GM23338 (cell line): ENCODE data around the gene GAL3ST2. TPM values are rescaled to one million over a fixed set of nuclear protein-coding genes. Genes with fewer than 3 reads are reported as not detected.

Source experiments
- ATAC-seq: fragments of 200-7000 bp; cut with Tn5 transposase; 3 replicates; pipeline ENCODE4 v1.9.1; 2020
- DNase-seq: peaks from one replicate; pipeline ENCODE4 v3.0.0-alpha.2; 2015; ENCODE audit warnings: low spot score
- H2AFZ ChIP-seq: fragments of 200-600 bp; sonication (generic); 2 replicates; pipeline ENCODE4 v1.8.0; 2016; ENCODE audit warnings: antibody characterized with exemption, mild to moderate bottlenecking, moderate library complexity
- H3F3A ChIP-seq: fragments of 200-600 bp; sonication (generic); replicated peaks from 2 replicates; pipeline ENCODE4 v1.8.0; 2017; ENCODE audit warnings: antibody characterized with exemption, mixed run types, low read depth
- H3K27ac ChIP-seq: fragments of 200-600 bp; sonication (generic); 2 replicates; pipeline ENCODE4 v1.6.1; 2016; ENCODE audit warnings: low read depth
- H3K27me3 ChIP-seq: fragments of 200-600 bp; sonication (generic); 2 replicates; pipeline ENCODE4 v1.8.0; 2016; ENCODE audit warnings: mild to moderate bottlenecking, mixed run types, moderate library complexity; ENCODE audit not compliant: insufficient read depth
- H3K36me3 ChIP-seq: fragments of 200-600 bp; sonication (generic); 2 replicates; pipeline ENCODE4 v1.8.0; 2016; ENCODE audit warnings: mild to moderate bottlenecking; ENCODE audit not compliant: insufficient read depth
- H3K4me1 ChIP-seq: fragments of 200-600 bp; sonication (generic); 2 replicates; pipeline ENCODE4 v1.8.0; 2016; ENCODE audit warnings: mild to moderate bottlenecking, moderate library complexity; ENCODE audit not compliant: insufficient read depth
- H3K4me2 ChIP-seq: fragments of 200-600 bp; sonication (generic); 2 replicates; pipeline ENCODE4 v1.7.1; 2017; ENCODE audit warnings: mixed run types
- H3K4me3 ChIP-seq: fragments of 200-600 bp; sonication (generic); 2 replicates; pipeline ENCODE4 v1.6.1; 2016; ENCODE audit warnings: mixed run types
- H3K79me2 ChIP-seq: fragments of 200-600 bp; sonication (generic); replicated peaks from 2 replicates; pipeline ENCODE4 v1.8.0; 2017; ENCODE audit warnings: mild to moderate bottlenecking; ENCODE audit not compliant: insufficient read depth
- H3K9me2 ChIP-seq: fragments of 200-600 bp; sonication (generic); 2 replicates; pipeline ENCODE4 v1.8.0; 2017; ENCODE audit not compliant: insufficient read depth
- H4K20me1 ChIP-seq: fragments of 200-600 bp; sonication (generic); replicated peaks from 2 replicates; pipeline ENCODE4 v1.8.0; 2017; ENCODE audit warnings: mild to moderate bottlenecking; ENCODE audit not compliant: insufficient read depth
- H3K27ac Mint-ChIP-seq: 2 replicates; pipeline ENCODE4 v1.8.0; 2020; ENCODE audit warnings: inconsistent platforms, mild to moderate bottlenecking, moderate library complexity, mixed read lengths
- H3K27me3 Mint-ChIP-seq: 3 replicates; pipeline ENCODE4 v1.8.0; 2022; ENCODE audit warnings: low read depth, mild to moderate bottlenecking, moderate library complexity, mixed read lengths, inconsistent platforms; ENCODE audit not compliant: insufficient read depth, poor library complexity
- H3K36me3 Mint-ChIP-seq: 3 replicates; pipeline ENCODE4 v1.8.0; 2021; ENCODE audit warnings: low read depth, mild to moderate bottlenecking, inconsistent platforms, moderate library complexity, mixed read lengths
- H3K4me1 Mint-ChIP-seq: 3 replicates; pipeline ENCODE4 v1.8.0; 2020; ENCODE audit warnings: mild to moderate bottlenecking, inconsistent platforms, mixed read lengths
- H3K4me3 Mint-ChIP-seq: 3 replicates; pipeline ENCODE4 v1.8.0; 2021; ENCODE audit warnings: moderate library complexity, mild to moderate bottlenecking, inconsistent platforms, mixed read lengths
- H3K9me3 Mint-ChIP-seq: 3 replicates; pipeline ENCODE4 v1.8.0; 2020; ENCODE audit warnings: moderate library complexity, mild to moderate bottlenecking, inconsistent platforms, mixed read lengths
- CREB1 ChIP-seq: fragments of 250-450 bp; sonication (Bioruptor Pico); IDR thresholded peaks from 2 replicates; pipeline ENCODE4 v1.5.0; 2020; ENCODE audit warnings: low read depth, mild to moderate bottlenecking, moderate library complexity
- EZH2phosphoT487 ChIP-seq: fragments of 200-600 bp; sonication (generic); IDR thresholded peaks from one replicate; pipeline ENCODE4 v1.8.1; 2018; ENCODE audit warnings: antibody characterized with exemption; ENCODE audit not compliant: unreplicated experiment
- JUNB ChIP-seq: IDR thresholded peaks from one replicate; pipeline ENCODE4 v1.6.1; 2016; ENCODE audit warnings: antibody characterized with exemption; ENCODE audit not compliant: unreplicated experiment
- NANOG ChIP-seq: IDR thresholded peaks from 2 replicates; pipeline ENCODE4 v1.6.1; 2016; ENCODE audit warnings: antibody characterized with exemption, borderline replicate concordance
- POLR2AphosphoS5 ChIP-seq: IDR thresholded peaks from 2 replicates; pipeline ENCODE4 v1.6.1; 2016; ENCODE audit warnings: antibody characterized with exemption, low read depth
- STAT1 ChIP-seq: IDR thresholded peaks from one replicate; pipeline ENCODE4 v1.6.1; 2016; ENCODE audit warnings: antibody characterized with exemption; ENCODE audit not compliant: unreplicated experiment
- ZNF114 ChIP-seq: fragments of 250-450 bp; sonication (Bioruptor Pico); IDR thresholded peaks from 2 replicates; pipeline ENCODE4 v1.5.0; 2020; ENCODE audit warnings: mild to moderate bottlenecking, moderate library complexity
- ZNF331 ChIP-seq: fragments of 250-450 bp; sonication (Bioruptor Pico); IDR thresholded peaks from 2 replicates; pipeline ENCODE4 v1.5.0; 2020; ENCODE audit warnings: low read depth, mild to moderate bottlenecking, moderate library complexity
- polyA plus RNA-seq: library from polyadenylated mRNA; unstranded; fragments of >200 nt; fragmentation: Nextera tagmentation; extraction: Ambion mirVana; gene quantifications from 2 replicates; pipeline ENCODE4 v1.2.1, GENCODE V29; 2016
- total RNA-seq: library from RNA; depleted of rRNA; stranded (reverse); fragments of >200 nt; shearing (Covaris generic); gene quantifications from 2 replicates; pipeline ENCODE4 v1.2.3, GENCODE V29; 2014
- TF ChIP-seq, protein P1 (sequence below): IDR thresholded peaks from 2 replicates; pipeline ENCODE4 v1.6.1; 2016; ENCODE audit warnings: antibody characterized with exemption
- TF ChIP-seq, protein P2 (sequence below), 2 experiments: fragments of 200-600 bp in 1 of 2; sonication (generic) in 1 of 2; conservative IDR thresholded peaks; 2 replicates each; pipeline versions ENCODE4 v1.5.1 to v1.6.1; 2016 to 2017; ENCODE audit warnings: antibody characterized with exemption in 2 of 2, low read depth in 2 of 2, mild to moderate bottlenecking in 2 of 2, moderate library complexity in 1 of 2
- TF ChIP-seq, protein P3 (sequence below): IDR thresholded peaks from one replicate; pipeline ENCODE4 v1.6.1; 2018; ENCODE audit warnings: antibody characterized with exemption; ENCODE audit not compliant: unreplicated experiment
- TF ChIP-seq, protein P4 (sequence below): fragments of 250-450 bp; sonication (Bioruptor Pico); IDR thresholded peaks from 2 replicates; pipeline ENCODE4 v1.5.0; 2020; ENCODE audit warnings: mild to moderate bottlenecking, moderate library complexity

GAL3ST2 gene
- total and polyA plus RNA-seq, 2 experiments from 2014 or later = 0.19 to 0.24 TPM

DNA sequence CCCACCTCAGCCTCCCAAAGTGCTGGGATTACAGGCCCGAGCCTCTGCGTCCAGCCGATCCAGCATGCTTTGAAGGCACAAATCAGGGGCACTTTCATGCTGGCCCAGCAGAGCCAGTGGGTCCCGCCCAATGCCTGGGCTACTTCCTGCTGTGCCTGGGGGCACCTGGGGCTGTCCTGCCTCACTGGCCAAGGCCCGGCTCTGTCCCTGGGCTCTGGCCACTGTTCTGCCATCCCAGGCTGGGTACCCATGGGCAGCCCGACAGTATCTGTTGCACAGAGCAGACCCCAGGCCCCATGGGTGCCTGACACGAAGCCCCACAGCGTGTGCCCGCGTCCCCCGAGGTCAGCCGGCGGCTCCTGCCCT lies 6.8 kb upstream of the GAL3ST2 start (continued):
- TF ChIP-seq, protein P1, sequence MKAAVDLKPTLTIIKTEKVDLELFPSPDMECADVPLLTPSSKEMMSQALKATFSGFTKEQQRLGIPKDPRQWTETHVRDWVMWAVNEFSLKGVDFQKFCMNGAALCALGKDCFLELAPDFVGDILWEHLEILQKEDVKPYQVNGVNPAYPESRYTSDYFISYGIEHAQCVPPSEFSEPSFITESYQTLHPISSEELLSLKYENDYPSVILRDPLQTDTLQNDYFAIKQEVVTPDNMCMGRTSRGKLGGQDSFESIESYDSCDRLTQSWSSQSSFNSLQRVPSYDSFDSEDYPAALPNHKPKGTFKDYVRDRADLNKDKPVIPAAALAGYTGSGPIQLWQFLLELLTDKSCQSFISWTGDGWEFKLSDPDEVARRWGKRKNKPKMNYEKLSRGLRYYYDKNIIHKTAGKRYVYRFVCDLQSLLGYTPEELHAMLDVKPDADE = no peak
- no peak for TF ChIP-seq STAT1

DNA sequence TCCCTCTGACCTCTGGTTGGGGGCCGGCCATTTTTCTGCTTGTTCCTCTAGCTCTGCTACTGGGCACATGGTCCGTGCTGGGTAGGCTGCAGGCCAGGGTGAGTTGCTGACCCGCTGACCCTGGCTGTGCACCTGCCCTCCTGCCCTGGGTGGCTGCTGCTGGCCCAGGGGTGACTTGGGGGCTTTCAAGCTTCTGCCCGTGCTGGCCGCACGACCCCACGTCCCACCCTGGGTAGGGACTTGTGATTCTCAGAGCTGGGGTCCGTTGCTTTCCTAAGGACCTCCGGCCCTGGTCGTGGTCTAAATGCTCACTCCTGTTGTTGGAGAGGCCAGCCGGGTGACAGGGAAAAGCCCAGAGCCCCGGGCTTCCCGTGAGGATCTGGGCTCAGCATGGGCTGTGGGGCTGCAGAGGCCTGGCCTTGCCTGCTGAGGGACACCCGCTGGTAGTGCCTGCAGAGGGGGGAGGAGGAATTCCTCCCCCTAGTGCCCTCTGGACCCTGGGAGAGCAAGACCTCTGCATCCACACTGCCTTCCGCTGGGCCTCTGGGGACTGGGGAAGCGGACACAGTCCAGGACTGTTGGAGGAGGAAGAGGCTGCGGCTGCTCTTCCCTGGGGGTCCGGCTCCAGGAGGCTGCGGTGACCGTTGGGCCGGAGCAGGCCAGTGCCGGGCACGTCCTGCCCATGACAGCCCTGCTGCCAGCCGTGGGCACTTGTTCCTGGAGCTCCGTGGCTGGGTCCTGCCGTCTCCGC lies 6.3 kb upstream of the GAL3ST2 start:
- Histone ChIP-seq H3F3A (no peaks in the 10 kb centered on the region), H3K4me2 (no peak overlapping the region), H3K9me2 (no peaks in the 10 kb centered on the region), H2AFZ (no peak overlapping the region), H3K4me1 (no peaks in the 10 kb centered on the region), H3K79me2 (no peaks in the 10 kb centered on the region), H3K36me3 (no peaks in the 10 kb centered on the region), H3K27me3 (no peaks in the 10 kb centered on the region), H3K27ac (no peak overlapping the region; the same call in 1 of the 2 replicates), H3K4me3 (no peak overlapping the region), H4K20me1 (no peaks in the 10 kb centered on the region)
- Mint-ChIP-seq H3K4me1 (peaks cover 11% of the 10 kb centered on the region), H3K9me3 (no peaks in the 10 kb centered on the region; the same call in 2 of the 3 replicates), H3K27me3 (peaks cover 6% of the 10 kb centered on the region), H3K27ac (no peak overlapping the region), H3K4me3 (no peak overlapping the region), H3K36me3 (no peaks in the 10 kb centered on the region)
- peak; percentile 50 for ATAC-seq
- DNase-seq = no peak
- TF ChIP-seq POLR2AphosphoS5 (no peak), STAT1 (no peak), CREB1 (CRISPR knock-in tag) (no peak), ZNF331 (CRISPR knock-in tag) (no peak), NANOG (no peak), EZH2phosphoT487 (no peak), JUNB (no peak), ZNF114 (no peak)
- TF ChIP-seq, protein P2, sequence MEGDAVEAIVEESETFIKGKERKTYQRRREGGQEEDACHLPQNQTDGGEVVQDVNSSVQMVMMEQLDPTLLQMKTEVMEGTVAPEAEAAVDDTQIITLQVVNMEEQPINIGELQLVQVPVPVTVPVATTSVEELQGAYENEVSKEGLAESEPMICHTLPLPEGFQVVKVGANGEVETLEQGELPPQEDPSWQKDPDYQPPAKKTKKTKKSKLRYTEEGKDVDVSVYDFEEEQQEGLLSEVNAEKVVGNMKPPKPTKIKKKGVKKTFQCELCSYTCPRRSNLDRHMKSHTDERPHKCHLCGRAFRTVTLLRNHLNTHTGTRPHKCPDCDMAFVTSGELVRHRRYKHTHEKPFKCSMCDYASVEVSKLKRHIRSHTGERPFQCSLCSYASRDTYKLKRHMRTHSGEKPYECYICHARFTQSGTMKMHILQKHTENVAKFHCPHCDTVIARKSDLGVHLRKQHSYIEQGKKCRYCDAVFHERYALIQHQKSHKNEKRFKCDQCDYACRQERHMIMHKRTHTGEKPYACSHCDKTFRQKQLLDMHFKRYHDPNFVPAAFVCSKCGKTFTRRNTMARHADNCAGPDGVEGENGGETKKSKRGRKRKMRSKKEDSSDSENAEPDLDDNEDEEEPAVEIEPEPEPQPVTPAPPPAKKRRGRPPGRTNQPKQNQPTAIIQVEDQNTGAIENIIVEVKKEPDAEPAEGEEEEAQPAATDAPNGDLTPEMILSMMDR (conservative IDR thresholded peaks at IDR 0.05; ENCODE audit: low read depth in 2 of 2) = no peak
- TF ChIP-seq, protein P3, sequence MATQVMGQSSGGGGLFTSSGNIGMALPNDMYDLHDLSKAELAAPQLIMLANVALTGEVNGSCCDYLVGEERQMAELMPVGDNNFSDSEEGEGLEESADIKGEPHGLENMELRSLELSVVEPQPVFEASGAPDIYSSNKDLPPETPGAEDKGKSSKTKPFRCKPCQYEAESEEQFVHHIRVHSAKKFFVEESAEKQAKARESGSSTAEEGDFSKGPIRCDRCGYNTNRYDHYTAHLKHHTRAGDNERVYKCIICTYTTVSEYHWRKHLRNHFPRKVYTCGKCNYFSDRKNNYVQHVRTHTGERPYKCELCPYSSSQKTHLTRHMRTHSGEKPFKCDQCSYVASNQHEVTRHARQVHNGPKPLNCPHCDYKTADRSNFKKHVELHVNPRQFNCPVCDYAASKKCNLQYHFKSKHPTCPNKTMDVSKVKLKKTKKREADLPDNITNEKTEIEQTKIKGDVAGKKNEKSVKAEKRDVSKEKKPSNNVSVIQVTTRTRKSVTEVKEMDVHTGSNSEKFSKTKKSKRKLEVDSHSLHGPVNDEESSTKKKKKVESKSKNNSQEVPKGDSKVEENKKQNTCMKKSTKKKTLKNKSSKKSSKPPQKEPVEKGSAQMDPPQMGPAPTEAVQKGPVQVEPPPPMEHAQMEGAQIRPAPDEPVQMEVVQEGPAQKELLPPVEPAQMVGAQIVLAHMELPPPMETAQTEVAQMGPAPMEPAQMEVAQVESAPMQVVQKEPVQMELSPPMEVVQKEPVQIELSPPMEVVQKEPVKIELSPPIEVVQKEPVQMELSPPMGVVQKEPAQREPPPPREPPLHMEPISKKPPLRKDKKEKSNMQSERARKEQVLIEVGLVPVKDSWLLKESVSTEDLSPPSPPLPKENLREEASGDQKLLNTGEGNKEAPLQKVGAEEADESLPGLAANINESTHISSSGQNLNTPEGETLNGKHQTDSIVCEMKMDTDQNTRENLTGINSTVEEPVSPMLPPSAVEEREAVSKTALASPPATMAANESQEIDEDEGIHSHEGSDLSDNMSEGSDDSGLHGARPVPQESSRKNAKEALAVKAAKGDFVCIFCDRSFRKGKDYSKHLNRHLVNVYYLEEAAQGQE = no peak
- TF ChIP-seq, protein P4, sequence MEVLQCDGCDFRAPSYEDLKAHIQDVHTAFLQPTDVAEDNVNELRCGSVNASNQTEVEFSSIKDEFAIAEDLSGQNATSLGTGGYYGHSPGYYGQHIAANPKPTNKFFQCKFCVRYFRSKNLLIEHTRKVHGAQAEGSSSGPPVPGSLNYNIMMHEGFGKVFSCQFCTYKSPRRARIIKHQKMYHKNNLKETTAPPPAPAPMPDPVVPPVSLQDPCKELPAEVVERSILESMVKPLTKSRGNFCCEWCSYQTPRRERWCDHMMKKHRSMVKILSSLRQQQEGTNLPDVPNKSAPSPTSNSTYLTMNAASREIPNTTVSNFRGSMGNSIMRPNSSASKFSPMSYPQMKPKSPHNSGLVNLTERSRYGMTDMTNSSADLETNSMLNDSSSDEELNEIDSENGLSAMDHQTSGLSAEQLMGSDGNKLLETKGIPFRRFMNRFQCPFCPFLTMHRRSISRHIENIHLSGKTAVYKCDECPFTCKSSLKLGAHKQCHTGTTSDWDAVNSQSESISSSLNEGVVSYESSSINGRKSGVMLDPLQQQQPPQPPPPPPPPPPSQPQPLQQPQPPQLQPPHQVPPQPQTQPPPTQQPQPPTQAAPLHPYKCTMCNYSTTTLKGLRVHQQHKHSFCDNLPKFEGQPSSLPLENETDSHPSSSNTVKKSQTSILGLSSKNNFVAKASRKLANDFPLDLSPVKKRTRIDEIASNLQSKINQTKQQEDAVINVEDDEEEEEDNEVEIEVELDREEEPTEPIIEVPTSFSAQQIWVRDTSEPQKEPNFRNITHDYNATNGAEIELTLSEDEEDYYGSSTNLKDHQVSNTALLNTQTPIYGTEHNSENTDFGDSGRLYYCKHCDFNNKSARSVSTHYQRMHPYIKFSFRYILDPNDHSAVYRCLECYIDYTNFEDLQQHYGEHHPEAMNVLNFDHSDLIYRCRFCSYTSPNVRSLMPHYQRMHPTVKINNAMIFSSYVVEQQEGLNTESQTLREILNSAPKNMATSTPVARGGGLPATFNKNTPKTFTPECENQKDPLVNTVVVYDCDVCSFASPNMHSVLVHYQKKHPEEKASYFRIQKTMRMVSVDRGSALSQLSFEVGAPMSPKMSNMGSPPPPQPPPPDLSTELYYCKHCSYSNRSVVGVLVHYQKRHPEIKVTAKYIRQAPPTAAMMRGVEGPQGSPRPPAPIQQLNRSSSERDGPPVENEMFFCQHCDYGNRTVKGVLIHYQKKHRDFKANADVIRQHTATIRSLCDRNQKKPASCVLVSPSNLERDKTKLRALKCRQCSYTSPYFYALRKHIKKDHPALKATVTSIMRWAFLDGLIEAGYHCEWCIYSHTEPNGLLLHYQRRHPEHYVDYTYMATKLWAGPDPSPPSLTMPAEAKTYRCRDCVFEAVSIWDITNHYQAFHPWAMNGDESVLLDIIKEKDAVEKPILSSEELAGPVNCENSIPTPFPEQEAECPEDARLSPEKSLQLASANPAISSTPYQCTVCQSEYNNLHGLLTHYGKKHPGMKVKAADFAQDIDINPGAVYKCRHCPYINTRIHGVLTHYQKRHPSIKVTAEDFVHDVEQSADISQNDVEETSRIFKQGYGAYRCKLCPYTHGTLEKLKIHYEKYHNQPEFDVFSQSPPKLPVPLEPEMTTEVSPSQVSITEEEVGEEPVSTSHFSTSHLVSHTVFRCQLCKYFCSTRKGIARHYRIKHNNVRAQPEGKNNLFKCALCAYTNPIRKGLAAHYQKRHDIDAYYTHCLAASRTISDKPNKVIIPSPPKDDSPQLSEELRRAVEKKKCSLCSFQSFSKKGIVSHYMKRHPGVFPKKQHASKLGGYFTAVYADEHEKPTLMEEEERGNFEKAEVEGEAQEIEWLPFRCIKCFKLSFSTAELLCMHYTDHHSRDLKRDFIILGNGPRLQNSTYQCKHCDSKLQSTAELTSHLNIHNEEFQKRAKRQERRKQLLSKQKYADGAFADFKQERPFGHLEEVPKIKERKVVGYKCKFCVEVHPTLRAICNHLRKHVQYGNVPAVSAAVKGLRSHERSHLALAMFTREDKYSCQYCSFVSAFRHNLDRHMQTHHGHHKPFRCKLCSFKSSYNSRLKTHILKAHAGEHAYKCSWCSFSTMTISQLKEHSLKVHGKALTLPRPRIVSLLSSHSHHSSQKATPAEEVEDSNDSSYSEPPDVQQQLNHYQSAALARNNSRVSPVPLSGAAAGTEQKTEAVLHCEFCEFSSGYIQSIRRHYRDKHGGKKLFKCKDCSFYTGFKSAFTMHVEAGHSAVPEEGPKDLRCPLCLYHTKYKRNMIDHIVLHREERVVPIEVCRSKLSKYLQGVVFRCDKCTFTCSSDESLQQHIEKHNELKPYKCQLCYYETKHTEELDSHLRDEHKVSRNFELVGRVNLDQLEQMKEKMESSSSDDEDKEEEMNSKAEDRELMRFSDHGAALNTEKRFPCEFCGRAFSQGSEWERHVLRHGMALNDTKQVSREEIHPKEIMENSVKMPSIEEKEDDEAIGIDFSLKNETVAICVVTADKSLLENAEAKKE (CRISPR knock-in tag) = no peak
